ENCODE data around the gene UMPS. TPM values are rescaled to one million over a fixed set of nuclear protein-coding genes. Genes with fewer than 3 reads are reported as not detected.

The UMPS gene
- total and polyA plus RNA-seq, 9 of the 15 experiments (the other 6 are each of a cell fraction or from before 2014, with no cell fraction given): 28.9 to 91.0 (median 45.9) TPM

DNA sequence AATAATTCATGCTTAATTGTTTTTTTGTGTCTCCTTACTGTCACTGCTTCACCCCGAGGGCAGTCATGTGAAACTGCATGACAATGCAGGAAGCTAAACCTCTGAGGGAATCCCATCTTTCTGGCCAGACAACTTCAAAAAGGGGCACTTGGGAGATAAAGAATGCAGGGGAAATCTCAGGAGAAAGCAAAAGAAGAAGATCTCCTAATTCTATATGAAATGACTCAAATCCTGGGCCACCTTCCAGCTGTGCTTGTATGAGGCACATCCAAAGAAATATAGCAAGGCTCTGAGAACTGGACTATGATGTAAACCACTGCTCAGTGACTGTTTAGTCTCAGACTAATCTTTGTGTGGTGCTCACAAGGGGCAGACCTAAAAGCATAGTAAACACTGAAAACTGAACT lies 22.6 kb upstream of the UMPS start:
- DNase-seq (ENCODE audit: extremely low read depth in 1 of 4, low spot score in 3 of 4): no peak

More for the DNA sequence above, 22.6 kb upstream of the UMPS start:
- Histone ChIP-seq H3K27ac (ENCODE audit: extremely low read depth, low read depth, low read length) (no peak overlapping the region), H3K79me2 (ENCODE audit: control insufficient read depth, insufficient read depth, low read length) (no peaks in the 10 kb centered on the region), H3K36me3 (ENCODE audit: control insufficient read depth, insufficient read depth, low read length) (no peaks in the 10 kb centered on the region), H3K27me3 (ENCODE audit: control insufficient read depth in 2 of 2, insufficient read depth in 2 of 2, low read length in 2 of 2) (peaks cover 0 to 4% of the 10 kb centered on the region in 2 experiments; a peak in 2 of 5 replicates), H3K9me1 (ENCODE audit: control insufficient read depth, insufficient read depth, low read length) (no peaks in the 10 kb centered on the region), H3K9me3 (replicated peaks; ENCODE audit: control insufficient read depth, insufficient read depth, low read depth, low read length) (no peaks in the 10 kb centered on the region), H3K4me3 (no peak overlapping the region), H3K9ac (ENCODE audit: insufficient read depth in 1 of 2, low read depth in 2 of 2, low read length in 2 of 2) (no peak overlapping the region), H2AFZ (ENCODE audit: low read depth, low read length) (no peak overlapping the region), H3K4me1 (replicated peaks in 1 of 2; ENCODE audit: control insufficient read depth in 2 of 2, insufficient read depth in 2 of 2, low read length in 2 of 2) (no peaks in the 10 kb centered on the region), H4K20me1 (replicated peaks; ENCODE audit: control insufficient read depth, insufficient read depth, low read length) (no peaks in the 10 kb centered on the region), H3K4me2 (ENCODE audit: insufficient read depth, low read length) (no peak overlapping the region)
- WGBS (ENCODE audit: insufficient coverage, low coverage, missing lambda C conversion rate): 0% methylated on average over 1 of the region's 1 CpG
- ChIA-PET POLR2A (interaction anchor here (1.2 kb wide), 1 partner anchor 19 kb away, joined by 4 read pairs; no protein-coding TSS in a partner anchor), CTCF (ENCODE audit: low intra/inter-chr PET ratio) (no interaction called here)
- BruUV-seq (replicated peaks): no TSS peak
- ATAC-seq (no peak), FAIRE-seq (no peak)
- in situ Hi-C loops (cut with MboI): no loop called here
- no peak for TF ChIP-seq SRSF7 (optimal IDR thresholded peaks at IDR 0.05; ENCODE audit: low read depth, low read length)
- TF ChIP-seq RBM34 (IDR thresholded peaks at IDR 0.05; ENCODE audit: borderline replicate concordance, insufficient read depth, low read length): no peak
- no peak for TF ChIP-seq POU5F1 (IDR thresholded peaks at IDR 0.05; ENCODE audit: borderline replicate concordance, low read depth, low read length, partially characterized antibody)
- no peak for TF ChIP-seq MYBL2 (IDR thresholded peaks at IDR 0.05; ENCODE audit: low read depth)
- TF ChIP-seq MYBL2 (CRISPR knock-in tag; IDR thresholded peaks at IDR 0.05; ENCODE audit: borderline replicate concordance): no peak
- TF ChIP-seq, protein P1, sequence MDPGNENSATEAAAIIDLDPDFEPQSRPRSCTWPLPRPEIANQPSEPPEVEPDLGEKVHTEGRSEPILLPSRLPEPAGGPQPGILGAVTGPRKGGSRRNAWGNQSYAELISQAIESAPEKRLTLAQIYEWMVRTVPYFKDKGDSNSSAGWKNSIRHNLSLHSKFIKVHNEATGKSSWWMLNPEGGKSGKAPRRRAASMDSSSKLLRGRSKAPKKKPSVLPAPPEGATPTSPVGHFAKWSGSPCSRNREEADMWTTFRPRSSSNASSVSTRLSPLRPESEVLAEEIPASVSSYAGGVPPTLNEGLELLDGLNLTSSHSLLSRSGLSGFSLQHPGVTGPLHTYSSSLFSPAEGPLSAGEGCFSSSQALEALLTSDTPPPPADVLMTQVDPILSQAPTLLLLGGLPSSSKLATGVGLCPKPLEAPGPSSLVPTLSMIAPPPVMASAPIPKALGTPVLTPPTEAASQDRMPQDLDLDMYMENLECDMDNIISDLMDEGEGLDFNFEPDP (CRISPR knock-in tag; IDR thresholded peaks at IDR 0.05): no peak
- intact Hi-C loops (cut with micrococcal nuclease): no loop called here
